ENCODE results near the gene LHX2. TPM values are rescaled to one million over a fixed set of nuclear protein-coding genes. Genes with fewer than 3 reads are reported as not detected.

LHX2 gene
- total RNA-seq, 3 donors from 2014 or later, result not detected

GRCh38 chr9:124082622-124083021 lies 71.1 kb downstream of the LHX2 start:
- Histone ChIP-seq H3K4me3 (no peak overlapping the region), H3K27me3 (no peaks in the 10 kb centered on the region), H3K9me3 (peaks cover 0 to 4% of the 10 kb centered on the region in 2 donors), H3K36me3 (no peaks in the 10 kb centered on the region), H3K4me1 (no peaks in the 10 kb centered on the region), H3K27ac (no peak overlapping the region)
- intact Hi-C loops (cut with DNase I; ENCODE audit: low total_unique reads), result no loop called here
- DNase-seq (ENCODE audit: low spot score in 2 of 2), result no peak
- TF ChIP-seq POLR2A (IDR thresholded peaks at IDR 0.05) (no peak), POLR2AphosphoS5 (IDR thresholded peaks at IDR 0.05) (no peak), CTCF (IDR thresholded peaks at IDR 0.05) (no peak)

Other genes with a start within 250 kb of the LHX2 start
- gene DENND1A, start 81.6 kb upstream of the LHX2 start, total RNA-seq, result 10 to 100 TPM; 18.4 to 21.3 (median 20.1) TPM
- 10 to 100 TPM; 17.8 to 31.5 (median 22.2) TPM for gene NEK6, start 246.2 kb downstream of the LHX2 start, total RNA-seq